Endothelial cell of umbilical vein (primary cell): ENCODE measurements around the gene PTPN6. TPM values are rescaled to one million over a fixed set of nuclear protein-coding genes. Genes with fewer than 3 reads are reported as not detected.
A peak's percentile ranks its signal among the peaks of the same experiment; 100 is the strongest.

ENCODE experiments used
- BruUV-seq: library from RNA; stranded (reverse); fragments of 400-500 nt; replicated peaks from 2 replicates; lab custom pipeline; 2021; lab: Mats Ljungman, UMichigan
- CTCF ChIA-PET: fragments of 300-600, 350-600 bp; sonication (Branson Sonifier 250); formaldehyde crosslinking; loops from one replicate; lab custom pipeline; 2021; ENCODE audit warnings: antibody characterized with exemption, inconsistent platforms; lab: Charles Lee
- POLR2A ChIA-PET: fragments of 300-600, 350-600 bp; sonication (Branson Sonifier 250); formaldehyde crosslinking; loops from one replicate; lab custom pipeline; 2021; ENCODE audit warnings: antibody characterized with exemption, inconsistent platforms; lab: Charles Lee
- DNase-seq: peaks from one replicate; pipeline ENCODE4 v3.0.0-alpha.2; 2011; ENCODE audit warnings: low read depth, low spot score
- FAIRE-seq: peaks from 2 replicates; lab custom pipeline; 2011; peaks lifted over from hg19 to GRCh38; lab: Jason Lieb, UNC
- H2AFZ ChIP-seq: 2 replicates; pipeline ENCODE4 v1.6.0; 2012; ENCODE audit warnings: low read depth, low read length, control low read depth, inconsistent platforms
- H3K27ac ChIP-seq: 2 replicates; pipeline ENCODE4 v1.5.1; 2011; ENCODE audit warnings: low read depth, mild to moderate bottlenecking, control low read depth, low read length, moderate library complexity; ENCODE audit not compliant: insufficient read depth
- H3K27me3 ChIP-seq, 2 experiments: 2 replicates each; pipeline versions ENCODE4 v1.6.0 to v1.6.1; 2011; ENCODE audit warnings: low read length in 2 of 2, mixed read lengths in 1 of 2; ENCODE audit not compliant: control insufficient read depth in 2 of 2, insufficient read depth in 2 of 2
- H3K36me3 ChIP-seq, 2 experiments: 2 replicates in 1 of 2; 3 replicates in 1 of 2; pipeline ENCODE4 v1.5.1; 2011; ENCODE audit warnings: low read length in 2 of 2, mild to moderate bottlenecking in 1 of 2, moderate library complexity in 1 of 2; ENCODE audit not compliant: control insufficient read depth in 2 of 2, insufficient read depth in 2 of 2; ENCODE audit errors: extremely low read depth in 1 of 2
- H3K4me1 ChIP-seq: 3 replicates; pipeline ENCODE4 v1.5.1; 2011; ENCODE audit warnings: mild to moderate bottlenecking, low read length; ENCODE audit not compliant: control insufficient read depth, insufficient read depth; ENCODE audit errors: extremely low read depth
- H3K4me2 ChIP-seq: 2 replicates; pipeline ENCODE4 v1.6.1; 2011; ENCODE audit warnings: low read length, control low read depth, mixed read lengths; ENCODE audit not compliant: insufficient read depth
- H3K4me3 ChIP-seq, 3 experiments: fragments of 200-600 bp in 1 of 3; sonication (generic), shearing (Covaris generic) in 1 of 3; replicated peaks in 1 of 3; 2 replicates each; pipeline ENCODE4 v1.5.1; 2011 to 2016; ENCODE audit warnings: control low read depth in 3 of 3, low read length in 3 of 3, mild to moderate bottlenecking in 2 of 3, inconsistent platforms in 1 of 3, low read depth in 1 of 3, moderate library complexity in 1 of 3; ENCODE audit not compliant: insufficient read depth in 1 of 3
- H3K79me2 ChIP-seq: 2 replicates; pipeline ENCODE4 v1.6.0; 2012; ENCODE audit warnings: low read length, inconsistent platforms; ENCODE audit not compliant: control insufficient read depth, insufficient read depth
- H3K9ac ChIP-seq: replicated peaks from 2 replicates; pipeline ENCODE3; 2011; ENCODE audit warnings: low read length, control low read depth; ENCODE audit not compliant: insufficient read depth; ENCODE audit errors: extremely low read depth
- H3K9me1 ChIP-seq: replicated peaks from 3 replicates; pipeline ENCODE4 v1.6.0; 2011; ENCODE audit warnings: mild to moderate bottlenecking, low read length; ENCODE audit not compliant: control insufficient read depth, insufficient read depth; ENCODE audit errors: extremely low read depth
- H3K9me3 ChIP-seq: replicated peaks from 2 replicates; pipeline ENCODE4 v1.5.1; 2012; ENCODE audit warnings: low read length, inconsistent platforms; ENCODE audit not compliant: control insufficient read depth, insufficient read depth
- H4K20me1 ChIP-seq: replicated peaks from 2 replicates; pipeline ENCODE3; 2011; ENCODE audit warnings: mild to moderate bottlenecking, low read length; ENCODE audit not compliant: control insufficient read depth, insufficient read depth; ENCODE audit errors: extremely low read depth
- CTCF ChIP-seq, 2 donors: IDR thresholded peaks; 1 replicate in 1 of 2; 2 replicates in 1 of 2; pipeline ENCODE4 v1.5.1; 2011; ENCODE audit warnings: low read length in 2 of 2, mild to moderate bottlenecking in 2 of 2, moderate library complexity in 2 of 2, control low read depth in 1 of 2, inconsistent platforms in 1 of 2, low read depth in 1 of 2; ENCODE audit not compliant: insufficient read depth in 1 of 2; ENCODE audit errors: extremely low read depth in 1 of 2
- EZH2 ChIP-seq: IDR thresholded peaks from 2 replicates; pipeline ENCODE4 v1.6.1; 2012; ENCODE audit warnings: borderline replicate concordance, low read depth, mild to moderate bottlenecking, moderate library complexity, low read length, inconsistent platforms; ENCODE audit not compliant: severe bottlenecking
- FOS ChIP-seq: IDR thresholded peaks from 2 replicates; pipeline ENCODE4 v1.6.1; 2011; ENCODE audit warnings: mild to moderate bottlenecking, low read length, moderate library complexity, borderline replicate concordance; ENCODE audit not compliant: insufficient read depth
- GATA2 ChIP-seq: IDR thresholded peaks from 2 replicates; pipeline ENCODE4 v1.7.0; 2011; ENCODE audit warnings: low read depth, mild to moderate bottlenecking, moderate library complexity, mixed read lengths, low read length; ENCODE audit not compliant: insufficient read length, insufficient read depth
- JUN ChIP-seq: IDR thresholded peaks from 2 replicates; pipeline ENCODE4 v1.6.1; 2011; ENCODE audit warnings: borderline replicate concordance, low read depth; ENCODE audit not compliant: insufficient read length, insufficient read depth
- MAX ChIP-seq: IDR thresholded peaks from 2 replicates; pipeline ENCODE4 v1.6.1; 2011; ENCODE audit not compliant: insufficient read depth, insufficient read length
- MYC ChIP-seq: IDR thresholded peaks from one replicate; pipeline ENCODE4 v1.6.1; 2011; ENCODE audit warnings: mild to moderate bottlenecking, low read depth, low read length
- POLR2A ChIP-seq: IDR thresholded peaks from 2 replicates; pipeline ENCODE4 v1.6.1; 2012; ENCODE audit warnings: low read depth, mild to moderate bottlenecking, control low read depth, low read length
- POLR2AphosphoS5 ChIP-seq: IDR thresholded peaks from 2 replicates; pipeline ENCODE4 v1.6.1; 2012; ENCODE audit warnings: low read depth, mild to moderate bottlenecking, control low read depth, low read length, moderate library complexity; ENCODE audit not compliant: insufficient read depth
- dilution Hi-C: fragments of 300-500 bp; cut with MboI; formaldehyde crosslinking; loops from one replicate; pipeline ENCODE4 v1.15.0; 2019; ENCODE audit warnings: low sequenced_read_pairs; ENCODE audit not compliant: extremely low pct_ligation_motif_present
- intact Hi-C: fragments of 100-400 bp; cut with micrococcal nuclease; formaldehyde crosslinking; loops from one replicate; pipeline ENCODE4 v1.10.0; 2022
- polyA plus RNA-seq, 4 experiments: library from polyadenylated mRNA; depleted of rRNA in 3 of 4; stranded (reverse) in 3 of 4; unstranded in 1 of 4; fragments of >200 nt; gene quantifications; 2 replicates each; pipeline versions ENCODE4 v1.2.1 to v1.2.3, GENCODE V29; 2011 to 2012; ENCODE audit warnings: missing spikeins in 1 of 4
- total RNA-seq: library from RNA; stranded (reverse); gene quantifications from 2 replicates; pipeline ENCODE4 v1.2.3, GENCODE V29; 2021

PTPN6 gene
- total and polyA plus RNA-seq, 2 donors (not counting 3 experiments of a cell fraction or from before 2014, with no cell fraction given) = 0.25 to 1.6 TPM

- H3K27ac ChIP-seq = no peak overlapping the region
- intact Hi-C loops = loop anchor here (1.0 kb wide), 3 partner anchors 14 to 69 kb away; partner anchors contain the start of genes EMG1 and PHB2
- peaks cover 16% of the 10 kb centered on the region for H3K4me1 ChIP-seq
- FAIRE-seq (no peak), DNase-seq (no peak)
- H3K9me3 ChIP-seq = no peaks in the 10 kb centered on the region
- H3K4me2 ChIP-seq = no peak overlapping the region
- POLR2A ChIA-PET = interaction anchor here (1.4 to 2.8 kb wide), 2 partner anchors 10 to 12 kb away, joined by 4 to 16 read pairs; no protein-coding TSS in a partner anchor
- CTCF ChIA-PET = interaction anchor here (1.0 to 5.3 kb wide), 11 partner anchors 10 to 72 kb away, joined by 3 to 94 read pairs (median 9); partner anchors contain the start of genes ATN1, EMG1, PHB2 and SPSB2
- H3K27me3 ChIP-seq = no peaks in the 10 kb centered on the region
- H3K4me3 ChIP-seq = no peak overlapping the region
- no peak overlapping the region for H2AFZ ChIP-seq
- TSS peak; percentile 5 for BruUV-seq
- peaks cover 3 to 36% of the 10 kb centered on the region in 2 experiments for H3K36me3 ChIP-seq
- no peaks in the 10 kb centered on the region for H4K20me1 ChIP-seq
- TF ChIP-seq EZH2 (no peak), MAX (no peak), FOS (no peak), JUN (no peak), POLR2A (no peak), POLR2AphosphoS5 (no peak), CTCF (IDR thresholded peaks at IDR 0.05; ENCODE audit: extremely low read depth in 1 of 2, insufficient read depth in 1 of 2, low read depth in 1 of 2, low read length in 2 of 2) (no peak), GATA2 (no peak), MYC (no peak)
- H3K9me1 ChIP-seq = no peaks in the 10 kb centered on the region
- H3K79me2 ChIP-seq = no peaks in the 10 kb centered on the region
- no peak overlapping the region for H3K9ac ChIP-seq
- dilution Hi-C loops = no loop called here
Measured at GRCh38 chr12:6938353-6939190, 12.6 kb upstream of the PTPN6 start.
